ENCODE measurements around the gene NKAIN4.

DNA sequence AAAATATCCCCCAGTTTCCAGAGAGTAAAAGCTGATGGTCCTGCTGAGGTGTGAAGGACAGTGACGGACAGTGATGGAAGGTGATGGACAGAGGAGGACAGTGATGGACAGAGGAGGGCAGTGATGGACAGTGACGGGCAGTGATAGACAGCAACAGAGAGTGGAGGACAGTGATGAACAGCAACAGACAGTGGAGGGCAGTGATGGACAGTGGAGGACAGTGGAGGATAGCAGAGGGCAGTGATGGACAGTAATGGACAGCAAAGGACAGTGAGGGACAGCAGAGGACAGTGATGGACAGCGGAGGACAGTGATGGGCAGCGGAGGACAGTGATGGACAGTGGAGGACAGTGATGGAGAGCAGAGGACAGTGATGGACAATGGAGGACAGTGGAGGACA is 2.7 kb upstream of the NKAIN4 start:
- TF ChIP-seq CTCF (IDR thresholded peaks at IDR 0.05; ENCODE audit: low read length) (no peak), EZH2 (optimal IDR thresholded peaks at IDR 0.05; ENCODE audit: low read depth, low read length) (no peak), EZH2phosphoT487 (IDR thresholded peaks at IDR 0.05; ENCODE audit: low read length) (no peak)
